ENCODE measurements around the gene FHOD3.

The FHOD3 gene

GRCh38 chr18:36592282-36592681 is 294.8 kb downstream of the FHOD3 start:
- TF ChIP-seq, protein P1, sequence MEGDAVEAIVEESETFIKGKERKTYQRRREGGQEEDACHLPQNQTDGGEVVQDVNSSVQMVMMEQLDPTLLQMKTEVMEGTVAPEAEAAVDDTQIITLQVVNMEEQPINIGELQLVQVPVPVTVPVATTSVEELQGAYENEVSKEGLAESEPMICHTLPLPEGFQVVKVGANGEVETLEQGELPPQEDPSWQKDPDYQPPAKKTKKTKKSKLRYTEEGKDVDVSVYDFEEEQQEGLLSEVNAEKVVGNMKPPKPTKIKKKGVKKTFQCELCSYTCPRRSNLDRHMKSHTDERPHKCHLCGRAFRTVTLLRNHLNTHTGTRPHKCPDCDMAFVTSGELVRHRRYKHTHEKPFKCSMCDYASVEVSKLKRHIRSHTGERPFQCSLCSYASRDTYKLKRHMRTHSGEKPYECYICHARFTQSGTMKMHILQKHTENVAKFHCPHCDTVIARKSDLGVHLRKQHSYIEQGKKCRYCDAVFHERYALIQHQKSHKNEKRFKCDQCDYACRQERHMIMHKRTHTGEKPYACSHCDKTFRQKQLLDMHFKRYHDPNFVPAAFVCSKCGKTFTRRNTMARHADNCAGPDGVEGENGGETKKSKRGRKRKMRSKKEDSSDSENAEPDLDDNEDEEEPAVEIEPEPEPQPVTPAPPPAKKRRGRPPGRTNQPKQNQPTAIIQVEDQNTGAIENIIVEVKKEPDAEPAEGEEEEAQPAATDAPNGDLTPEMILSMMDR (IDR thresholded peaks at IDR 0.05; ENCODE audit: low read depth, low read length) = no peak

DNA sequence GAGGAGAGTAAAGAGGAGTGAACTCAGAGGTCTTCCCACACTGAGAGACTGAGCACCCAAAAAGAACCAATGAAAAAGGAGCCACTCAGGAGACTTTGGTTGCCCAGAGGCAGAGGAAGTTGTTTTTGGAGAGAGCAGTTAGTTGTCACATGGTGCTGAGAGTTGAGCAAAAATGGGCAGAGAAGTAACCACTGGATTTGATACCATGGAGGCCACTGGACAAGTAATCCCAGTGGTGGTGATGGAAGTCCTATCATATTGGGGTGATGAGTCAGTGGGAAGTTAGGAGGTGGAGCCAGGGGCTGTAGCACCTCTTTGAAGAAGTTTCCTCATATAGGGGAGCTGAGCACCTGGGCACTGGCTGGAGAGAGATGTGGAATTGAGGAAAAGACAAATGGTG is 295.5 kb downstream of the FHOD3 start:
- H3K4me3 ChIP-seq (ENCODE audit: low read depth, low read length) = no peak overlapping the region
- TF ChIP-seq, protein P1 (IDR thresholded peaks at IDR 0.05; ENCODE audit: low read depth, low read length) = no peak

More at GRCh38 chr18:36592282-36592681, 294.8 kb downstream of the FHOD3 start:
- no peak overlapping the region for H3K4me3 ChIP-seq (ENCODE audit: low read depth, low read length)

DNA sequence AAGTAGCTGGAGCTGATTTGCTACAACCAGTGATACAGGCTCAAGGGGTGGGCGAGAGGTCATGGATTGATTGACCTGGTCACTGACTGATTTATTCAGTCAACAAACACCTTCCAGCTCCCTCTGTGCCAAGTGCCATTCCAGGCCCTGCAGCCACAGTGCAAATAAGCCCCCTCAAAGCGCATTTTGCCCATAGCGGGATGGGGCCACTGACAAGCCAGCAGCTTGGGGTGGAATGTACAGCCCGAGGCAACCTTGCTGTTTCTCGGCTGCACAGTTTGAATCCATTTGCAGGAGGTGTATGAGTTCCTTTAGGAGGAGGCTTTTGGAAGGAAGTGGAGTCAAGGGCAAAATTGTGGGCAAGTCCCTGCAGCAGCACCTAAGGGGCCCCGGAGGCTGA is 296.1 kb downstream of the FHOD3 start:
- H3K4me3 ChIP-seq (ENCODE audit: low read depth, low read length) = no peak overlapping the region
- TF ChIP-seq, protein P1 (IDR thresholded peaks at IDR 0.05; ENCODE audit: low read depth, low read length) = no peak

GRCh38 chr18:36594621-36595020 is 297.1 kb downstream of the FHOD3 start:
- H3K4me3 ChIP-seq (ENCODE audit: low read depth, low read length) = no peak overlapping the region
- TF ChIP-seq, protein P1 (IDR thresholded peaks at IDR 0.05; ENCODE audit: low read depth, low read length) = no peak

DNA sequence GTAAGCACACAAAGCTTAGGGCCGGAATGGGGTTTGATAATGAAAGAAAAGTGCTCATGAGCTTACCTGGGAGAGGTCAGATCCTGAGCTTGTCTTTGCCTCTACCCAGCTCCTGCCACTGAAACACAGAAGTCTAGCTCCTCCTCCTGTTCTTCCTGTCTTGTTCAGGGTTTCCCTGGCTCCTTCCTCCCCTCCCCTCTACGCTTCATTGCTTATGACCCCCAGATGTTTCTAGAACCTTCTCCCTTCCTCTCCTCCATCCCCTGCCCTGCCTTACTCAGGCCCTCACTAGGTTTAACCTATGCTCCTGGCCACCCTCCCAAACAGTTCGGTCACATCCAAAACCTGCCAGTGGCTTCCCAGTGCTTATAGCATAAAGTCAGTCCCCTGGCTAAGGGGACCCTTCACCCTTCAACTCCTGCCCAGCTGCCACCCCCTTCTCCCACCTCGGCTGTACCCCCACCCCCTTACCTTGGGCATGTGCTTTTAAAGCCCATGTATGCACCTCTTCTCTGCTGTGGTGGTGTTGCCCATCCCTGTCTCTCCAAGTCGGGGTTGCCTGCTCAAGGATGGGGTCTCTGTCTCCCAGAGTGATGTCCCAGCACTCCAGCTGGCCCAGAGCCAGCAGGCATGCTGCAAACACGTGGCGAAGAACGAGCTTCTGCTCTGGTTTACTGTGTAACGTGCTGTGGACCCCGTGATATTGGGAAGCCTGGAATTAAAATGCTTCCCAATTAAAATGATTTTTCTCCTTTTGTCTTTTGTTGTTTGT is 297.7 kb downstream of the FHOD3 start:
- no peak overlapping the region for H3K4me3 ChIP-seq (ENCODE audit: low read depth, low read length)
- TF ChIP-seq, protein P1 (IDR thresholded peaks at IDR 0.05; ENCODE audit: low read depth, low read length) = no peak

GRCh38 chr18:36595818-36596215 is 298.3 kb downstream of the FHOD3 start:
- no peak overlapping the region for H3K4me3 ChIP-seq (ENCODE audit: low read depth, low read length)
- TF ChIP-seq, protein P1 (IDR thresholded peaks at IDR 0.05; ENCODE audit: low read depth, low read length) = no peak

DNA sequence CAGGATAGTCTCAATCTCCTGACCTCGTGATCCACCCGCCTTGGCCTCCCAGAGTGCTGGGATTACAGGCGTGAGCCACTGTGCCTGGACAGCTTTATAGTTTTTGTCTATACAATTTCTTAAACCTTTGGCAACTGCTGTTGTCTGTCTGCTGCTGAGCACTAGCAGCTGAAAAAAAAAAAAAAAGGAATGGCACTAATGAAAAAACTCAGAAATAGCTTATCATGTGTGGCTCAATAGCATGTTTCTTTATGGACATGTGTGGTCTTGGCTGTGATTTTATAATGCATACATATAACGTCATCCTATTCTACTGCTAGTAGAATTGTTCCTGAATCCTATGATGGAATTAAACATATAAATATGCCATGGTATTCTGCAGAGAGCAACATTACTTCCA is 300.1 kb downstream of the FHOD3 start:
- TF ChIP-seq, protein P1 (IDR thresholded peaks at IDR 0.05; ENCODE audit: low read depth, low read length) = no peak
- H3K4me3 ChIP-seq (ENCODE audit: low read depth, low read length) = no peak overlapping the region
